IMR-90 (cell line): ENCODE data around the gene SEMA5A. TPM values are rescaled to one million over a fixed set of nuclear protein-coding genes. Genes with fewer than 3 reads are reported as not detected.

Experiments used
- ATAC-seq: fragments of 200-7000 bp; cut with Tn5 transposase; 2 replicates; pipeline ENCODE4 v1.9.1; 2020; ENCODE audit warnings: low read depth, mild to moderate bottlenecking, moderate library complexity
- BruUV-seq: library from RNA; stranded (reverse); fragments of 400-500 nt; replicated peaks from 2 replicates; lab custom pipeline; 2021; lab: Mats Ljungman, UMichigan
- CTCF ChIA-PET: fragments of 300-600 bp; formaldehyde crosslinking; extraction: SDS; loops from one replicate; lab custom pipeline; 2021; ENCODE audit warnings: antibody characterized with exemption; lab: Yijun Ruan, JAX
- POLR2A ChIA-PET: fragments of 300-600 bp; sonication (Branson Sonifier 250); formaldehyde crosslinking; loops from one replicate; lab custom pipeline; 2022; ENCODE audit warnings: antibody characterized with exemption; ENCODE audit not compliant: unreplicated experiment; lab: Charles Lee
- DNase-seq: peaks from one replicate; pipeline ENCODE4 v3.0.0; 2013
- H2AFZ ChIP-seq: replicated peaks from 2 replicates; pipeline ENCODE3; 2013; ENCODE audit warnings: low read length, mild to moderate bottlenecking; ENCODE audit not compliant: poor library complexity
- H2AK5ac ChIP-seq: 2 replicates; pipeline ENCODE4 v1.6.1; 2013; ENCODE audit warnings: low read depth, low read length, inconsistent platforms
- H2AK9ac ChIP-seq: replicated peaks from 2 replicates; pipeline ENCODE3; 2013; ENCODE audit warnings: mild to moderate bottlenecking, low read depth, low read length, moderate library complexity; ENCODE audit not compliant: poor library complexity
- H2BK120ac ChIP-seq: 2 replicates; pipeline ENCODE4 v1.6.1; 2013; ENCODE audit warnings: low read depth, low read length, inconsistent platforms
- H2BK15ac ChIP-seq: 3 replicates; pipeline ENCODE4 v1.6.1; 2013; ENCODE audit warnings: low read depth, low read length, inconsistent platforms
- H2BK20ac ChIP-seq: 2 replicates; pipeline ENCODE4 v1.6.1; 2013; ENCODE audit warnings: low read depth, mild to moderate bottlenecking, inconsistent platforms, low read length, moderate library complexity
- H2BK5ac ChIP-seq: 2 replicates; pipeline ENCODE4 v1.6.1; 2013; ENCODE audit warnings: mild to moderate bottlenecking, low read depth, low read length, inconsistent platforms; ENCODE audit not compliant: poor library complexity, severe bottlenecking
- H3K14ac ChIP-seq: replicated peaks from 2 replicates; pipeline ENCODE4 v1.6.1; 2013; ENCODE audit warnings: low read depth, low read length, inconsistent platforms
- H3K18ac ChIP-seq: 2 replicates; pipeline ENCODE4 v1.6.1; 2013; ENCODE audit warnings: low read depth, low read length, control low read depth
- H3K23ac ChIP-seq: 2 replicates; pipeline ENCODE4 v1.6.1; 2013; ENCODE audit warnings: low read depth, low read length, inconsistent platforms
- H3K27ac ChIP-seq: 2 replicates; pipeline ENCODE4 v1.5.1; 2013; ENCODE audit warnings: mild to moderate bottlenecking, control low read depth, low read length; ENCODE audit not compliant: insufficient read depth
- H3K27me3 ChIP-seq: 2 replicates; pipeline ENCODE4 v1.6.1; 2013; ENCODE audit warnings: low read length; ENCODE audit not compliant: control insufficient read depth, insufficient read depth
- H3K36me3 ChIP-seq: 2 replicates; pipeline ENCODE4 v1.6.1; 2013; ENCODE audit warnings: low read length, mixed read lengths; ENCODE audit not compliant: control insufficient read depth, insufficient read depth
- H3K4ac ChIP-seq: 2 replicates; pipeline ENCODE4 v1.6.1; 2013; ENCODE audit warnings: low read depth, low read length, inconsistent platforms
- H3K4me1 ChIP-seq: 2 replicates; pipeline ENCODE4 v1.6.1; 2013; ENCODE audit warnings: low read length, mixed read lengths; ENCODE audit not compliant: control insufficient read depth, insufficient read depth
- H3K4me2 ChIP-seq: 2 replicates; pipeline ENCODE4 v1.6.1; 2013; ENCODE audit warnings: low read depth, mild to moderate bottlenecking, control low read depth, low read length, moderate library complexity
- H3K4me3 ChIP-seq: 2 replicates; pipeline ENCODE4 v1.5.1; 2013; ENCODE audit warnings: low read depth, mild to moderate bottlenecking, control low read depth, low read length, moderate library complexity; ENCODE audit not compliant: insufficient read depth
- H3K56ac ChIP-seq: 2 replicates; pipeline ENCODE4 v1.6.1; 2013; ENCODE audit warnings: low read length, inconsistent platforms; ENCODE audit not compliant: insufficient read depth; ENCODE audit errors: extremely low read depth
- H3K79me1 ChIP-seq, 2 experiments: 2 replicates each; pipeline ENCODE4 v1.6.1; 2013; ENCODE audit warnings: low read length in 2 of 2, inconsistent platforms in 1 of 2, low read depth in 1 of 2
- H3K9ac ChIP-seq: 2 replicates; pipeline ENCODE4 v1.6.1; 2013; ENCODE audit warnings: low read depth, low read length, control low read depth
- H3K9me1 ChIP-seq: 2 replicates; pipeline ENCODE4 v1.6.1; 2013; ENCODE audit warnings: low read length, inconsistent platforms; ENCODE audit not compliant: insufficient read depth
- H3K9me3 ChIP-seq: 2 replicates; pipeline ENCODE4 v1.6.1; 2013; ENCODE audit warnings: low read length; ENCODE audit not compliant: control insufficient read depth, insufficient read depth
- H4K20me1 ChIP-seq: 2 replicates; pipeline ENCODE4 v1.6.1; 2013; ENCODE audit warnings: low read length, inconsistent platforms; ENCODE audit not compliant: insufficient read depth
- H4K5ac ChIP-seq: 2 replicates; pipeline ENCODE4 v1.6.1; 2013; ENCODE audit warnings: mild to moderate bottlenecking, low read depth, low read length, control low read depth
- H4K8ac ChIP-seq, 2 experiments: 2 replicates each; pipeline ENCODE4 v1.6.1; 2013; ENCODE audit warnings: low read depth in 2 of 2, low read length in 2 of 2, control low read depth in 1 of 2, inconsistent platforms in 1 of 2
- H4K91ac ChIP-seq: 2 replicates; pipeline ENCODE4 v1.6.1; 2013; ENCODE audit warnings: low read depth, low read length, inconsistent platforms; ENCODE audit not compliant: insufficient read depth
- BHLHE40 ChIP-seq: fragments of 150-350 bp; IDR thresholded peaks from 2 replicates; pipeline ENCODE4 v1.6.1; 2016; ENCODE audit warnings: mild to moderate bottlenecking, low read depth, low read length
- CEBPB ChIP-seq: IDR thresholded peaks from 2 replicates; pipeline ENCODE4 v1.6.1; 2012; ENCODE audit warnings: low read depth, low read length, improper control_type of control experiment
- CHD1 ChIP-seq: IDR thresholded peaks from 2 replicates; pipeline ENCODE4 v1.6.1; 2012; ENCODE audit warnings: low read depth, low read length, improper control_type of control experiment
- CTCF ChIP-seq: conservative IDR thresholded peaks from 2 replicates; pipeline ENCODE4 v1.5.1; 2012; ENCODE audit warnings: mild to moderate bottlenecking, low read depth, low read length, improper control_type of control experiment
- MAFK ChIP-seq: IDR thresholded peaks from 2 replicates; pipeline ENCODE4 v1.6.1; 2012; ENCODE audit warnings: low read depth, low read length, improper control_type of control experiment
- MAZ ChIP-seq: IDR thresholded peaks from 2 replicates; pipeline ENCODE4 v1.6.1; 2012; ENCODE audit warnings: low read depth, mild to moderate bottlenecking, low read length, improper control_type of control experiment, moderate library complexity, borderline replicate concordance
- MXI1 ChIP-seq: IDR thresholded peaks from 2 replicates; pipeline ENCODE4 v1.6.1; 2012; ENCODE audit warnings: low read depth, mild to moderate bottlenecking, low read length, moderate library complexity, borderline replicate concordance
- NFE2L2 ChIP-seq: fragments of 150-350 bp; IDR thresholded peaks from 2 replicates; pipeline ENCODE4 v1.6.1; 2016; ENCODE audit warnings: low read depth, mild to moderate bottlenecking, low read length
- POLR2A ChIP-seq: IDR thresholded peaks from 2 replicates; pipeline ENCODE4 v1.6.1; 2012; ENCODE audit warnings: mild to moderate bottlenecking, low read depth, low read length
- RAD21 ChIP-seq: IDR thresholded peaks from 2 replicates; pipeline ENCODE4 v1.6.1; 2012; ENCODE audit warnings: low read length, improper control_type of control experiment
- RCOR1 ChIP-seq: IDR thresholded peaks from 2 replicates; pipeline ENCODE4 v1.6.1; 2012; ENCODE audit warnings: mild to moderate bottlenecking, low read length, improper control_type of control experiment; ENCODE audit not compliant: insufficient replicate concordance
- RFX5 ChIP-seq: IDR thresholded peaks from 2 replicates; pipeline ENCODE4 v1.8.0; 2012; ENCODE audit warnings: low read depth, mild to moderate bottlenecking, low read length, moderate library complexity
- WGBS, 2 experiments: methylation state at CpG; one replicate each; pipeline versions ENCODE4 v1.1.5 to v1.1.7; 2013; ENCODE audit warnings: missing lambda C conversion rate in 2 of 2; ENCODE audit not compliant: insufficient read length in 1 of 2; ENCODE audit errors: extremely low coverage in 2 of 2; 5-methylcytosine and 5-hydroxymethylcytosine counted together
- dilution Hi-C: fragments of 300-500 bp; cut with HindIII; formaldehyde crosslinking; loops from one replicate; pipeline ENCODE4 v1.14.3; 2018; ENCODE audit warnings: low sequenced_read_pairs; ENCODE audit not compliant: unreplicated experiment
- in situ Hi-C: fragments of 300-500 bp; cut with MboI; formaldehyde crosslinking; loops from 3 replicates; pipeline ENCODE4 v1.14.3; 2019; ENCODE audit warnings: low sequenced_read_pairs, inconsistent platforms, mixed read lengths
- intact Hi-C: fragments of 100-400 bp; cut with micrococcal nuclease; formaldehyde crosslinking; loops from 2 replicates; pipeline ENCODE4 v1.10.0; 2022
- polyA plus RNA-seq, 3 experiments: library from polyadenylated mRNA; depleted of rRNA; stranded (reverse); fragments of >200 nt; gene quantifications; 2 replicates each; pipeline ENCODE4 v1.2.3, GENCODE V29; 2012; ENCODE audit warnings: low replicate concordance in 1 of 3
- total RNA-seq: library from RNA; depleted of rRNA; stranded (reverse); fragments of >200 nt; gene quantifications from 2 replicates; pipeline ENCODE4 v1.2.3, GENCODE V29; 2012
- TF ChIP-seq, protein P1 (sequence below): fragments of 150-350 bp; IDR thresholded peaks from 2 replicates; pipeline ENCODE4 v1.6.1; 2017; ENCODE audit warnings: mild to moderate bottlenecking, antibody characterized with exemption, low read length, low read depth
- TF ChIP-seq, protein P2 (sequence below): fragments of 150-350 bp; IDR thresholded peaks from 2 replicates; pipeline ENCODE4 v1.6.1; 2016; ENCODE audit warnings: low read depth, mild to moderate bottlenecking, low read length, moderate library complexity, borderline replicate concordance

Gene SEMA5A
- total and polyA plus RNA-seq, 2 of the 4 experiments (the other 2 are of a cell fraction): 8.2 to 9.9 TPM

DNA sequence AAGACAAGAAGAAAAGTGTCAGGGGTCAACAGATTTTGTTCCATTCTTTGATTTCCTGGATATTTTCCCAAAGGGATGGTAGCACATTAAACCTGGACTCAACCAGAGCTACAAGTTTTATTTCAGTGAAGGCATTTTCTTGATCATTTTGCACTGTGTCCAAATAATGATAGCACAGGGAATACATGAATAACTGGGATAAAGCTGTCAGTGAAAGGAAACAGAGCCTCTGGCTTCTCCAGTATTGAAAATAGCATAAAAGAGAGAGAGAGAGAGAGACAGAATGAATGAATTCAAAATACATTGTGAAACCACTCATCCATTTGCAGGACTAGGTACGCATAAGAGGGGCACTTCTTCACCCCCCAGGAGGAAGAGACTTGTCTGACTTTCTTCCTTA is 43.0 kb downstream of the SEMA5A start:
- H3K4me1 ChIP-seq: peaks cover 8% of the 10 kb centered on the region; the same call in 1 of the 2 replicates
- in situ Hi-C loops (no loop called here), dilution Hi-C loops (no loop called here), intact Hi-C loops (no loop called here)
- ATAC-seq (no peak), DNase-seq (no peak)
- H3K4ac ChIP-seq: no peak overlapping the region; the same call in 1 of the 2 replicates
- H4K8ac ChIP-seq: no peak overlapping the region
- no peak overlapping the region for H3K4me2 ChIP-seq
- no peak overlapping the region for H2BK15ac ChIP-seq
- H2AFZ ChIP-seq: no peak overlapping the region
- H2BK120ac ChIP-seq: no peak overlapping the region
- no peaks in the 10 kb centered on the region for H3K9me3 ChIP-seq
- H3K4me3 ChIP-seq: no peak overlapping the region
- TF ChIP-seq CTCF (no peak), RCOR1 (no peak), CHD1 (no peak), RFX5 (no peak), RAD21 (no peak), POLR2A (no peak), MAFK (no peak), NFE2L2 (no peak), MXI1 (no peak), MAZ (no peak), CEBPB (no peak), BHLHE40 (no peak)
- TF ChIP-seq, protein P1, sequence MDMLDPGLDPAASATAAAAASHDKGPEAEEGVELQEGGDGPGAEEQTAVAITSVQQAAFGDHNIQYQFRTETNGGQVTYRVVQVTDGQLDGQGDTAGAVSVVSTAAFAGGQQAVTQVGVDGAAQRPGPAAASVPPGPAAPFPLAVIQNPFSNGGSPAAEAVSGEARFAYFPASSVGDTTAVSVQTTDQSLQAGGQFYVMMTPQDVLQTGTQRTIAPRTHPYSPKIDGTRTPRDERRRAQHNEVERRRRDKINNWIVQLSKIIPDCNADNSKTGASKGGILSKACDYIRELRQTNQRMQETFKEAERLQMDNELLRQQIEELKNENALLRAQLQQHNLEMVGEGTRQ: no peak
- TF ChIP-seq, protein P2, sequence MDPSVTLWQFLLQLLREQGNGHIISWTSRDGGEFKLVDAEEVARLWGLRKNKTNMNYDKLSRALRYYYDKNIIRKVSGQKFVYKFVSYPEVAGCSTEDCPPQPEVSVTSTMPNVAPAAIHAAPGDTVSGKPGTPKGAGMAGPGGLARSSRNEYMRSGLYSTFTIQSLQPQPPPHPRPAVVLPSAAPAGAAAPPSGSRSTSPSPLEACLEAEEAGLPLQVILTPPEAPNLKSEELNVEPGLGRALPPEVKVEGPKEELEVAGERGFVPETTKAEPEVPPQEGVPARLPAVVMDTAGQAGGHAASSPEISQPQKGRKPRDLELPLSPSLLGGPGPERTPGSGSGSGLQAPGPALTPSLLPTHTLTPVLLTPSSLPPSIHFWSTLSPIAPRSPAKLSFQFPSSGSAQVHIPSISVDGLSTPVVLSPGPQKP: no peak
- H3K9me1 ChIP-seq: peaks cover 6% of the 10 kb centered on the region
- H3K27ac ChIP-seq: no peak overlapping the region
- no peak overlapping the region for H4K5ac ChIP-seq
- no peak overlapping the region for H3K9ac ChIP-seq
- H4K91ac ChIP-seq: no peak overlapping the region
- H4K20me1 ChIP-seq: no peaks in the 10 kb centered on the region; the same call in 1 of the 2 replicates
- H3K27me3 ChIP-seq: no peaks in the 10 kb centered on the region
- no peak overlapping the region; the same call in 1 of the 2 replicates for H3K14ac ChIP-seq
- no peak overlapping the region for H3K56ac ChIP-seq
- H2BK20ac ChIP-seq: no peak overlapping the region
- H2AK5ac ChIP-seq: no peak overlapping the region
- H3K18ac ChIP-seq: no peak overlapping the region
- BruUV-seq: no TSS peak
- H3K79me1 ChIP-seq: peaks cover 22 to 62% of the 10 kb centered on the region in 2 experiments
- H2BK5ac ChIP-seq: no peak overlapping the region
- CTCF ChIA-PET: interaction anchor here (1.3 to 1.8 kb wide), 2 partner anchors 11 to 41 kb away, joined by 3 to 5 read pairs; no protein-coding TSS in a partner anchor
- no CpG with 5 or more reads among the region's 1 CpG for WGBS, 2 experiments
- POLR2A ChIA-PET: interaction anchor here (0.6 to 0.9 kb wide), 2 partner anchors 27 to 828 kb away, joined by 3 to 8 read pairs; no protein-coding TSS in a partner anchor
- H3K36me3 ChIP-seq: no peaks in the 10 kb centered on the region
- H3K23ac ChIP-seq: no peak overlapping the region
- no peak overlapping the region for H2AK9ac ChIP-seq
